ENCODE results near the gene SMIM12. TPM values are rescaled to one million over a fixed set of nuclear protein-coding genes. Genes with fewer than 3 reads are reported as not detected.

Gene SMIM12
- polyA plus RNA-seq, 1 donor from 2014 or later: 42.6 TPM

GRCh38 chr1:34843392-34844251 is 15.9 kb downstream of the SMIM12 start:
- H3K9ac ChIP-seq (ENCODE audit: low read length): no peak overlapping the region
- no peak overlapping the region for H3K27ac ChIP-seq (ENCODE audit: low read length)
- H3K27me3 ChIP-seq (ENCODE audit: insufficient read depth, low read depth, low read length): no peaks in the 10 kb centered on the region
- H3K9me3 ChIP-seq (ENCODE audit: low read length): no peaks in the 10 kb centered on the region
- H3K79me2 ChIP-seq (replicated peaks; ENCODE audit: insufficient read depth, low read length): no peaks in the 10 kb centered on the region
- H3K36me3 ChIP-seq (ENCODE audit: insufficient read depth, low read length): no peaks in the 10 kb centered on the region
- TF ChIP-seq SMC3 (conservative IDR thresholded peaks at IDR 0.05; ENCODE audit: poor library complexity) (no peak), MXI1 (conservative IDR thresholded peaks at IDR 0.05; ENCODE audit: poor library complexity, severe bottlenecking) (no peak), CTCF (IDR thresholded peaks at IDR 0.05; ENCODE audit: poor library complexity, severe bottlenecking) (no peak), EZH2 (IDR thresholded peaks at IDR 0.05; ENCODE audit: borderline replicate concordance, insufficient read depth, low read length, poor library complexity, severe bottlenecking) (no peak), REST (IDR thresholded peaks at IDR 0.05; ENCODE audit: borderline replicate concordance) (no peak), TAF1 (IDR thresholded peaks at IDR 0.05; ENCODE audit: low read depth) (no peak), RAD21 (conservative IDR thresholded peaks at IDR 0.05) (no peak), POLR2AphosphoS5 (IDR thresholded peaks at IDR 0.05) (no peak), EP300 (conservative IDR thresholded peaks at IDR 0.05; ENCODE audit: poor library complexity, severe bottlenecking) (no peak)
- H2AFZ ChIP-seq (ENCODE audit: low read depth, low read length): no peak overlapping the region
- no peak overlapping the region for H3K4me2 ChIP-seq (ENCODE audit: low read length)
- no peak overlapping the region for H3K4me3 ChIP-seq (ENCODE audit: low read length)
- no peaks in the 10 kb centered on the region for H3F3A ChIP-seq (ENCODE audit: insufficient read depth, low read length, poor library complexity, severe bottlenecking)
- H4K20me1 ChIP-seq (ENCODE audit: insufficient read depth): no peaks in the 10 kb centered on the region
- H3K9me2 ChIP-seq (ENCODE audit: insufficient read depth, low read length): no peaks in the 10 kb centered on the region

- Histone ChIP-seq H3K9ac (ENCODE audit: low read length) (no peak overlapping the region), H3K36me3 (ENCODE audit: insufficient read depth, low read length) (no peaks in the 10 kb centered on the region), H3K79me2 (replicated peaks; ENCODE audit: insufficient read depth, low read length) (no peaks in the 10 kb centered on the region), H4K20me1 (ENCODE audit: insufficient read depth) (no peaks in the 10 kb centered on the region), H3K9me2 (ENCODE audit: insufficient read depth, low read length) (no peaks in the 10 kb centered on the region), H2AFZ (ENCODE audit: low read depth, low read length) (no peak overlapping the region), H3K9me3 (ENCODE audit: low read length) (no peaks in the 10 kb centered on the region), H3F3A (ENCODE audit: insufficient read depth, low read length, poor library complexity, severe bottlenecking) (no peaks in the 10 kb centered on the region), H3K4me2 (ENCODE audit: low read length) (no peak overlapping the region), H3K27me3 (ENCODE audit: insufficient read depth, low read depth, low read length) (no peaks in the 10 kb centered on the region), H3K4me3 (ENCODE audit: low read length) (no peak overlapping the region), H3K27ac (ENCODE audit: low read length) (no peak overlapping the region)
- no peak for TF ChIP-seq CTCF (IDR thresholded peaks at IDR 0.05; ENCODE audit: poor library complexity, severe bottlenecking)
- TF ChIP-seq EP300 (conservative IDR thresholded peaks at IDR 0.05; ENCODE audit: poor library complexity, severe bottlenecking): no peak
- TF ChIP-seq TAF1 (IDR thresholded peaks at IDR 0.05; ENCODE audit: low read depth): no peak
- no peak for TF ChIP-seq POLR2AphosphoS5 (IDR thresholded peaks at IDR 0.05)
- no peak for TF ChIP-seq REST (IDR thresholded peaks at IDR 0.05; ENCODE audit: borderline replicate concordance)
- no peak for TF ChIP-seq MXI1 (conservative IDR thresholded peaks at IDR 0.05; ENCODE audit: poor library complexity, severe bottlenecking)
- no peak for TF ChIP-seq EZH2 (IDR thresholded peaks at IDR 0.05; ENCODE audit: borderline replicate concordance, insufficient read depth, low read length, poor library complexity, severe bottlenecking)
- TF ChIP-seq RAD21 (conservative IDR thresholded peaks at IDR 0.05): no peak
- TF ChIP-seq SMC3 (conservative IDR thresholded peaks at IDR 0.05; ENCODE audit: poor library complexity): no peak
Measured at GRCh38 chr1:34842952-34843371, 16.6 kb downstream of the SMIM12 start.

Data from neural cell (in vitro differentiated cells).